LoVo (cell line): ENCODE measurements around the gene RAP1GAP.

Experiments used
- DNase-seq: peaks from one replicate; pipeline ENCODE4 v3.0.0-alpha.2; 2016; ENCODE audit warnings: low spot score

RAP1GAP gene

GRCh38 chr1:21662426-21663247, 6.5 kb downstream of the RAP1GAP start:
- no peak for DNase-seq

- DNase-seq, result no peak
These were observed 7.3 kb downstream of the RAP1GAP start for GRCh38 chr1:21661886-21662285.

- DNase-seq, result no peak
These were observed 9.2 kb downstream of the RAP1GAP start for GRCh38 chr1:21659924-21660326.

- peak; percentile 67 for DNase-seq
These were observed 9.8 kb downstream of the RAP1GAP start for GRCh38 chr1:21659099-21659923.

- no peak for DNase-seq
These were observed 11.5 kb downstream of the RAP1GAP start for GRCh38 chr1:21657456-21658190.

- no peak for DNase-seq
These were observed 13.4 kb downstream of the RAP1GAP start for GRCh38 chr1:21655748-21656147.

GRCh38 chr1:21655259-21655658, 13.9 kb downstream of the RAP1GAP start:
- DNase-seq, result no peak

GRCh38 chr1:21654209-21654608, 14.9 kb downstream of the RAP1GAP start:
- DNase-seq, result no peak

- no peak for DNase-seq
These were observed 15.4 kb downstream of the RAP1GAP start for GRCh38 chr1:21653744-21654100.

- DNase-seq, result no peak
These were observed 16.0 kb downstream of the RAP1GAP start for GRCh38 chr1:21652937-21653743.

GRCh38 chr1:21652101-21652936, 16.8 kb downstream of the RAP1GAP start:
- no peak for DNase-seq

- peak; percentile 30 for DNase-seq
These were observed 17.7 kb downstream of the RAP1GAP start for GRCh38 chr1:21651214-21652042.

- DNase-seq, result no peak
These were observed 18.8 kb downstream of the RAP1GAP start for GRCh38 chr1:21650400-21650799.

GRCh38 chr1:21649315-21649714, 19.8 kb downstream of the RAP1GAP start:
- no peak for DNase-seq

- no peak for DNase-seq
These were observed 20.4 kb downstream of the RAP1GAP start for GRCh38 chr1:21648791-21649190.

- no peak for DNase-seq
These were observed 20.8 kb downstream of the RAP1GAP start for GRCh38 chr1:21648352-21648730.

- peak; percentile 43 for DNase-seq
These were observed 21.5 kb downstream of the RAP1GAP start for GRCh38 chr1:21647431-21648351.

- DNase-seq, result no peak
These were observed 23.6 kb downstream of the RAP1GAP start for GRCh38 chr1:21645550-21645949.

- DNase-seq, result no peak
These were observed 24.3 kb downstream of the RAP1GAP start for GRCh38 chr1:21644906-21645305.
